Activated CD4-positive, alpha-beta T cell treated with anti-CD3 and anti-CD28 coated beads, Interleukin-2, amount 50 U/mL, for 48 hours (primary cell): ENCODE data around the gene SERINC1.
"Not testable (repeated sequence)": the region's sequence is repeated elsewhere in the genome, so short reads cannot be mapped to it uniquely, and the experiment has no call there.

Source experiments
- DNase-seq, 2 experiments: peaks; one replicate each; pipeline ENCODE4 v3.0.0-alpha.2; 2020

Gene SERINC1

GRCh38 chr6:122471107-122472021 is at the start of gene SERINC1:
TSS of gene SERINC1 (minus strand) at chr6:122471807. CDS start at chr6:122471737, 70 bp downstream.
- DNase-seq: peak; percentile 89 to 92

GRCh38 chr6:122511193-122511924 is 39.8 kb upstream of the SERINC1 start:
- no peak for DNase-seq

GRCh38 chr6:122505170-122505569 is 33.6 kb upstream of the SERINC1 start:
- DNase-seq: not testable (repeated sequence)

GRCh38 chr6:122501475-122501874 is 29.9 kb upstream of the SERINC1 start:
- DNase-seq: no peak

GRCh38 chr6:122495612-122496011 is 24.0 kb upstream of the SERINC1 start:
- no peak for DNase-seq

- DNase-seq: no peak
These were observed 23.2 kb upstream of the SERINC1 start for GRCh38 chr6:122494665-122495272.

- DNase-seq: peak; percentile 69 to 76
These were observed 20.4 kb upstream of the SERINC1 start for GRCh38 chr6:122491919-122492555.

- no peak for DNase-seq
These were observed 19.0 kb upstream of the SERINC1 start for GRCh38 chr6:122490607-122491006.

- DNase-seq: no peak
These were observed 13.2 kb upstream of the SERINC1 start for GRCh38 chr6:122484760-122485159.

GRCh38 chr6:122482750-122483080 is 11.1 kb upstream of the SERINC1 start:
- DNase-seq: no peak

GRCh38 chr6:122476131-122476530 is 4.5 kb upstream of the SERINC1 start:
- no peak for DNase-seq

GRCh38 chr6:122472022-122472340 is 374 bp upstream of the SERINC1 start:
- DNase-seq: no peak

- no peak for DNase-seq
These were observed 9.7 kb downstream of the SERINC1 start for GRCh38 chr6:122461885-122462284.

GRCh38 chr6:122459865-122460416 is 11.7 kb downstream of the SERINC1 start:
- DNase-seq: not testable (repeated sequence)

GRCh38 chr6:122459240-122459639 is 12.4 kb downstream of the SERINC1 start:
- no peak for DNase-seq

- no peak for DNase-seq
These were observed 13.5 kb downstream of the SERINC1 start for GRCh38 chr6:122458087-122458486.

- not testable (repeated sequence) for DNase-seq
These were observed 16.5 kb downstream of the SERINC1 start for GRCh38 chr6:122455116-122455515.

- DNase-seq: no peak
These were observed 16.9 kb downstream of the SERINC1 start for GRCh38 chr6:122454673-122455072.

GRCh38 chr6:122452509-122452908 is 19.1 kb downstream of the SERINC1 start:
- DNase-seq: no peak

- no peak for DNase-seq
These were observed 22.5 kb downstream of the SERINC1 start for GRCh38 chr6:122449069-122449468.

- DNase-seq: no peak
These were observed 26.3 kb downstream of the SERINC1 start for GRCh38 chr6:122445274-122445673.

- DNase-seq: no peak
These were observed 32.6 kb downstream of the SERINC1 start for GRCh38 chr6:122438975-122439374.

- DNase-seq: no peak
These were observed 38.8 kb downstream of the SERINC1 start for GRCh38 chr6:122432816-122433215.
